IMR-90 (cell line): ENCODE results near the gene TMEM245. TPM values are rescaled to one million over a fixed set of nuclear protein-coding genes. Genes with fewer than 3 reads are reported as not detected.

Experiments used
- ATAC-seq: fragments of 200-7000 bp; cut with Tn5 transposase; 2 replicates; pipeline ENCODE4 v1.9.1; 2020; ENCODE audit warnings: low read depth, mild to moderate bottlenecking, moderate library complexity
- BruUV-seq: library from RNA; stranded (reverse); fragments of 400-500 nt; replicated peaks from 2 replicates; lab custom pipeline; 2021; lab: Mats Ljungman, UMichigan
- CTCF ChIA-PET: fragments of 300-600 bp; formaldehyde crosslinking; extraction: SDS; loops from one replicate; lab custom pipeline; 2021; ENCODE audit warnings: antibody characterized with exemption; lab: Yijun Ruan, JAX
- POLR2A ChIA-PET: fragments of 300-600 bp; sonication (Branson Sonifier 250); formaldehyde crosslinking; loops from one replicate; lab custom pipeline; 2022; ENCODE audit warnings: antibody characterized with exemption; ENCODE audit not compliant: unreplicated experiment; lab: Charles Lee
- DNase-seq: peaks from one replicate; pipeline ENCODE4 v3.0.0; 2013
- H2AFZ ChIP-seq: replicated peaks from 2 replicates; pipeline ENCODE3; 2013; ENCODE audit warnings: low read length, mild to moderate bottlenecking; ENCODE audit not compliant: poor library complexity
- H2AK5ac ChIP-seq: 2 replicates; pipeline ENCODE4 v1.6.1; 2013; ENCODE audit warnings: low read depth, low read length, inconsistent platforms
- H2AK9ac ChIP-seq: replicated peaks from 2 replicates; pipeline ENCODE3; 2013; ENCODE audit warnings: mild to moderate bottlenecking, low read depth, low read length, moderate library complexity; ENCODE audit not compliant: poor library complexity
- H2BK120ac ChIP-seq: 2 replicates; pipeline ENCODE4 v1.6.1; 2013; ENCODE audit warnings: low read depth, low read length, inconsistent platforms
- H2BK15ac ChIP-seq: 3 replicates; pipeline ENCODE4 v1.6.1; 2013; ENCODE audit warnings: low read depth, low read length, inconsistent platforms
- H2BK20ac ChIP-seq: 2 replicates; pipeline ENCODE4 v1.6.1; 2013; ENCODE audit warnings: low read depth, mild to moderate bottlenecking, inconsistent platforms, low read length, moderate library complexity
- H2BK5ac ChIP-seq: 2 replicates; pipeline ENCODE4 v1.6.1; 2013; ENCODE audit warnings: mild to moderate bottlenecking, low read depth, low read length, inconsistent platforms; ENCODE audit not compliant: poor library complexity, severe bottlenecking
- H3K14ac ChIP-seq: replicated peaks from 2 replicates; pipeline ENCODE4 v1.6.1; 2013; ENCODE audit warnings: low read depth, low read length, inconsistent platforms
- H3K18ac ChIP-seq: 2 replicates; pipeline ENCODE4 v1.6.1; 2013; ENCODE audit warnings: low read depth, low read length, control low read depth
- H3K23ac ChIP-seq: 2 replicates; pipeline ENCODE4 v1.6.1; 2013; ENCODE audit warnings: low read depth, low read length, inconsistent platforms
- H3K27ac ChIP-seq: 2 replicates; pipeline ENCODE4 v1.5.1; 2013; ENCODE audit warnings: mild to moderate bottlenecking, control low read depth, low read length; ENCODE audit not compliant: insufficient read depth
- H3K27me3 ChIP-seq: 2 replicates; pipeline ENCODE4 v1.6.1; 2013; ENCODE audit warnings: low read length; ENCODE audit not compliant: control insufficient read depth, insufficient read depth
- H3K36me3 ChIP-seq: 2 replicates; pipeline ENCODE4 v1.6.1; 2013; ENCODE audit warnings: low read length, mixed read lengths; ENCODE audit not compliant: control insufficient read depth, insufficient read depth
- H3K4ac ChIP-seq: 2 replicates; pipeline ENCODE4 v1.6.1; 2013; ENCODE audit warnings: low read depth, low read length, inconsistent platforms
- H3K4me1 ChIP-seq: 2 replicates; pipeline ENCODE4 v1.6.1; 2013; ENCODE audit warnings: low read length, mixed read lengths; ENCODE audit not compliant: control insufficient read depth, insufficient read depth
- H3K4me2 ChIP-seq: 2 replicates; pipeline ENCODE4 v1.6.1; 2013; ENCODE audit warnings: low read depth, mild to moderate bottlenecking, control low read depth, low read length, moderate library complexity
- H3K4me3 ChIP-seq: 2 replicates; pipeline ENCODE4 v1.5.1; 2013; ENCODE audit warnings: low read depth, mild to moderate bottlenecking, control low read depth, low read length, moderate library complexity; ENCODE audit not compliant: insufficient read depth
- H3K56ac ChIP-seq: 2 replicates; pipeline ENCODE4 v1.6.1; 2013; ENCODE audit warnings: low read length, inconsistent platforms; ENCODE audit not compliant: insufficient read depth; ENCODE audit errors: extremely low read depth
- H3K79me1 ChIP-seq, 2 experiments: 2 replicates each; pipeline ENCODE4 v1.6.1; 2013; ENCODE audit warnings: low read length in 2 of 2, inconsistent platforms in 1 of 2, low read depth in 1 of 2
- H3K9ac ChIP-seq: 2 replicates; pipeline ENCODE4 v1.6.1; 2013; ENCODE audit warnings: low read depth, low read length, control low read depth
- H3K9me1 ChIP-seq: 2 replicates; pipeline ENCODE4 v1.6.1; 2013; ENCODE audit warnings: low read length, inconsistent platforms; ENCODE audit not compliant: insufficient read depth
- H3K9me3 ChIP-seq: 2 replicates; pipeline ENCODE4 v1.6.1; 2013; ENCODE audit warnings: low read length; ENCODE audit not compliant: control insufficient read depth, insufficient read depth
- H4K20me1 ChIP-seq: 2 replicates; pipeline ENCODE4 v1.6.1; 2013; ENCODE audit warnings: low read length, inconsistent platforms; ENCODE audit not compliant: insufficient read depth
- H4K5ac ChIP-seq: 2 replicates; pipeline ENCODE4 v1.6.1; 2013; ENCODE audit warnings: mild to moderate bottlenecking, low read depth, low read length, control low read depth
- H4K8ac ChIP-seq, 2 experiments: 2 replicates each; pipeline ENCODE4 v1.6.1; 2013; ENCODE audit warnings: low read depth in 2 of 2, low read length in 2 of 2, control low read depth in 1 of 2, inconsistent platforms in 1 of 2
- H4K91ac ChIP-seq: 2 replicates; pipeline ENCODE4 v1.6.1; 2013; ENCODE audit warnings: low read depth, low read length, inconsistent platforms; ENCODE audit not compliant: insufficient read depth
- BHLHE40 ChIP-seq: fragments of 150-350 bp; IDR thresholded peaks from 2 replicates; pipeline ENCODE4 v1.6.1; 2016; ENCODE audit warnings: mild to moderate bottlenecking, low read depth, low read length
- CHD1 ChIP-seq: IDR thresholded peaks from 2 replicates; pipeline ENCODE4 v1.6.1; 2012; ENCODE audit warnings: low read depth, low read length, improper control_type of control experiment
- POLR2A ChIP-seq: IDR thresholded peaks from 2 replicates; pipeline ENCODE4 v1.6.1; 2012; ENCODE audit warnings: mild to moderate bottlenecking, low read depth, low read length
- RCOR1 ChIP-seq: IDR thresholded peaks from 2 replicates; pipeline ENCODE4 v1.6.1; 2012; ENCODE audit warnings: mild to moderate bottlenecking, low read length, improper control_type of control experiment; ENCODE audit not compliant: insufficient replicate concordance
- WGBS, 2 experiments: methylation state at CpG; one replicate each; pipeline versions ENCODE4 v1.1.5 to v1.1.7; 2013; ENCODE audit warnings: missing lambda C conversion rate in 2 of 2; ENCODE audit not compliant: insufficient read length in 1 of 2; ENCODE audit errors: extremely low coverage in 2 of 2; 5-methylcytosine and 5-hydroxymethylcytosine counted together
- dilution Hi-C: fragments of 300-500 bp; cut with HindIII; formaldehyde crosslinking; loops from one replicate; pipeline ENCODE4 v1.14.3; 2018; ENCODE audit warnings: low sequenced_read_pairs; ENCODE audit not compliant: unreplicated experiment
- in situ Hi-C: fragments of 300-500 bp; cut with MboI; formaldehyde crosslinking; loops from 3 replicates; pipeline ENCODE4 v1.14.3; 2019; ENCODE audit warnings: low sequenced_read_pairs, inconsistent platforms, mixed read lengths
- intact Hi-C: fragments of 100-400 bp; cut with micrococcal nuclease; formaldehyde crosslinking; loops from 2 replicates; pipeline ENCODE4 v1.10.0; 2022
- polyA plus RNA-seq, 3 experiments: library from polyadenylated mRNA; depleted of rRNA; stranded (reverse); fragments of >200 nt; gene quantifications; 2 replicates each; pipeline ENCODE4 v1.2.3, GENCODE V29; 2012; ENCODE audit warnings: low replicate concordance in 1 of 3
- total RNA-seq: library from RNA; depleted of rRNA; stranded (reverse); fragments of >200 nt; gene quantifications from 2 replicates; pipeline ENCODE4 v1.2.3, GENCODE V29; 2012
- TF ChIP-seq, protein P1 (sequence below): fragments of 150-350 bp; IDR thresholded peaks from 2 replicates; pipeline ENCODE4 v1.6.1; 2017; ENCODE audit warnings: mild to moderate bottlenecking, antibody characterized with exemption, low read length, low read depth
- TF ChIP-seq, protein P2 (sequence below): fragments of 150-350 bp; IDR thresholded peaks from 2 replicates; pipeline ENCODE4 v1.6.1; 2016; ENCODE audit warnings: low read depth, mild to moderate bottlenecking, low read length, moderate library complexity, borderline replicate concordance
- TF ChIP-seq, protein P3 (sequence below): conservative IDR thresholded peaks from 2 replicates; pipeline ENCODE4 v1.5.1; 2012; ENCODE audit warnings: mild to moderate bottlenecking, low read depth, low read length, improper control_type of control experiment

Gene TMEM245
- total and polyA plus RNA-seq, 2 of the 4 experiments (the other 2 are of a cell fraction), result 24.8 to 57.9 TPM

DNA sequence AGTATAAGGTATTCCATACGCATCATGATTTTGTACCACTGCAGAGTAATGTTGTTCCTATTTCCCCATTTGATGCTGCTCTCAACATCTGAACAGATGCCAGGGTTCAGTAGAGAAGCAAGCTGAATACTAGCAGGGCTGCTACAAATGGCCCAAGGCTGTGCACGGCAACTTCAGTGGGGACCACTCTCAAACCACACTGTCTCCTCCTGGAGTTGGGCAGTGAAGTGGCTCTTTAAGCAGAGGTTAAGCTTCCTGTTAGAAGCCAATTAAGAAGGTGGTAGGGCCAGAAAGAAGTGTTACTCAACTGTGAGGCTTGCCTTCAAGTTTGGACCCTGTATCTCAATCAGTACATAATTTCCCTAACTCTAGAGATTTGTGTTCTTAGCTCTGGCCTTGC is 32.0 kb downstream of the TMEM245 start:
- Histone ChIP-seq H4K5ac (no peak overlapping the region), H2BK20ac (no peak overlapping the region), H3K4me2 (no peak overlapping the region), H3K9ac (no peak overlapping the region), H2AK5ac (no peak overlapping the region), H2BK120ac (no peak overlapping the region), H2BK5ac (peak overlapping the region; percentile 11), H4K20me1 (no peaks in the 10 kb centered on the region), H3K4me3 (no peak overlapping the region), H3K14ac (no peak overlapping the region), H3K4me1 (no peaks in the 10 kb centered on the region; the same call in 1 of the 2 replicates), H2BK15ac (peak overlapping the region; percentile 26; the same call in 1 of the 3 replicates), H4K8ac (no peak overlapping the region), H3K4ac (no peak overlapping the region), H3K36me3 (peaks cover 18% of the 10 kb centered on the region), H2AFZ (no peak overlapping the region), H3K27ac (no peak overlapping the region), H3K18ac (no peak overlapping the region), H3K9me3 (no peaks in the 10 kb centered on the region), H3K79me1 (peaks cover 25 to 58% of the 10 kb centered on the region in 2 experiments), H3K27me3 (no peaks in the 10 kb centered on the region), H3K56ac (no peak overlapping the region), H3K23ac (no peak overlapping the region), H4K91ac (no peak overlapping the region), H2AK9ac (no peak overlapping the region), H3K9me1 (0 out of 2 replicates have a peak, but pooled peaks cover 4% of the 10 kb centered on the region)
- in situ Hi-C loops, result no loop called here
- ATAC-seq (no peak), DNase-seq (no peak)
- BruUV-seq, result no TSS peak
- dilution Hi-C loops, result no loop called here
- ChIA-PET CTCF (no interaction called here), POLR2A (no interaction called here)
- intact Hi-C loops, result no loop called here
- no peak for TF ChIP-seq BHLHE40
- TF ChIP-seq, protein P1, sequence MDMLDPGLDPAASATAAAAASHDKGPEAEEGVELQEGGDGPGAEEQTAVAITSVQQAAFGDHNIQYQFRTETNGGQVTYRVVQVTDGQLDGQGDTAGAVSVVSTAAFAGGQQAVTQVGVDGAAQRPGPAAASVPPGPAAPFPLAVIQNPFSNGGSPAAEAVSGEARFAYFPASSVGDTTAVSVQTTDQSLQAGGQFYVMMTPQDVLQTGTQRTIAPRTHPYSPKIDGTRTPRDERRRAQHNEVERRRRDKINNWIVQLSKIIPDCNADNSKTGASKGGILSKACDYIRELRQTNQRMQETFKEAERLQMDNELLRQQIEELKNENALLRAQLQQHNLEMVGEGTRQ, result no peak
- TF ChIP-seq, protein P2, sequence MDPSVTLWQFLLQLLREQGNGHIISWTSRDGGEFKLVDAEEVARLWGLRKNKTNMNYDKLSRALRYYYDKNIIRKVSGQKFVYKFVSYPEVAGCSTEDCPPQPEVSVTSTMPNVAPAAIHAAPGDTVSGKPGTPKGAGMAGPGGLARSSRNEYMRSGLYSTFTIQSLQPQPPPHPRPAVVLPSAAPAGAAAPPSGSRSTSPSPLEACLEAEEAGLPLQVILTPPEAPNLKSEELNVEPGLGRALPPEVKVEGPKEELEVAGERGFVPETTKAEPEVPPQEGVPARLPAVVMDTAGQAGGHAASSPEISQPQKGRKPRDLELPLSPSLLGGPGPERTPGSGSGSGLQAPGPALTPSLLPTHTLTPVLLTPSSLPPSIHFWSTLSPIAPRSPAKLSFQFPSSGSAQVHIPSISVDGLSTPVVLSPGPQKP, result no peak
- TF ChIP-seq, protein P3, sequence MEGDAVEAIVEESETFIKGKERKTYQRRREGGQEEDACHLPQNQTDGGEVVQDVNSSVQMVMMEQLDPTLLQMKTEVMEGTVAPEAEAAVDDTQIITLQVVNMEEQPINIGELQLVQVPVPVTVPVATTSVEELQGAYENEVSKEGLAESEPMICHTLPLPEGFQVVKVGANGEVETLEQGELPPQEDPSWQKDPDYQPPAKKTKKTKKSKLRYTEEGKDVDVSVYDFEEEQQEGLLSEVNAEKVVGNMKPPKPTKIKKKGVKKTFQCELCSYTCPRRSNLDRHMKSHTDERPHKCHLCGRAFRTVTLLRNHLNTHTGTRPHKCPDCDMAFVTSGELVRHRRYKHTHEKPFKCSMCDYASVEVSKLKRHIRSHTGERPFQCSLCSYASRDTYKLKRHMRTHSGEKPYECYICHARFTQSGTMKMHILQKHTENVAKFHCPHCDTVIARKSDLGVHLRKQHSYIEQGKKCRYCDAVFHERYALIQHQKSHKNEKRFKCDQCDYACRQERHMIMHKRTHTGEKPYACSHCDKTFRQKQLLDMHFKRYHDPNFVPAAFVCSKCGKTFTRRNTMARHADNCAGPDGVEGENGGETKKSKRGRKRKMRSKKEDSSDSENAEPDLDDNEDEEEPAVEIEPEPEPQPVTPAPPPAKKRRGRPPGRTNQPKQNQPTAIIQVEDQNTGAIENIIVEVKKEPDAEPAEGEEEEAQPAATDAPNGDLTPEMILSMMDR, result no peak
- no peak for TF ChIP-seq CHD1
- no peak for TF ChIP-seq RCOR1
- no peak for TF ChIP-seq POLR2A
- no CpG with 5 or more reads among the region's 2 CpGs for WGBS, 2 experiments
